ENCODE results near the gene SCML2.
"Not testable (repeated sequence)": the region's sequence is repeated elsewhere in the genome, so short reads cannot be mapped to it uniquely, and the experiment has no call there.

Gene SCML2

DNA sequence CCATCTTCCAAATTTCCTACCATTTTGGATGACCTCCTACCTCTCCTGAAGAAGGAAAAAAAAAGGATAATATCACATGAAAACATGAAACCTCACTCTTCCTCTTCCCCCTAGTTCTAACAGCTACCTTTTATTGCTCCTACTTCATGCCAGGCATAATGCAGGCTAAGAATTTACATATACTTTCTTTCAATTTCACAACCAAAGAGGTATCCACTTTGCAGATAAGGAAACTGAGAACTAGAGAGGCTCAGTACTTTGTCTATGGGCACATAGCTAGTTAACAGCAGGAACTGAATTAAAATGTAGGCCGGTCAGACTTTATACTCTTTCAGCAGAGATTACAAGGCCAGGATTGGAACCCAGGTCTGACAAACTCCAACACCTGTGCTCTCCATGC lies 99.4 kb downstream of the SCML2 start:
- no peak for DNase-seq

GRCh38 chrX:18252644-18253359 lies 101.7 kb downstream of the SCML2 start:
- no peak for DNase-seq

- not testable (repeated sequence) for DNase-seq
Measured at GRCh38 chrX:18229646-18230045, 124.8 kb downstream of the SCML2 start.

DNA sequence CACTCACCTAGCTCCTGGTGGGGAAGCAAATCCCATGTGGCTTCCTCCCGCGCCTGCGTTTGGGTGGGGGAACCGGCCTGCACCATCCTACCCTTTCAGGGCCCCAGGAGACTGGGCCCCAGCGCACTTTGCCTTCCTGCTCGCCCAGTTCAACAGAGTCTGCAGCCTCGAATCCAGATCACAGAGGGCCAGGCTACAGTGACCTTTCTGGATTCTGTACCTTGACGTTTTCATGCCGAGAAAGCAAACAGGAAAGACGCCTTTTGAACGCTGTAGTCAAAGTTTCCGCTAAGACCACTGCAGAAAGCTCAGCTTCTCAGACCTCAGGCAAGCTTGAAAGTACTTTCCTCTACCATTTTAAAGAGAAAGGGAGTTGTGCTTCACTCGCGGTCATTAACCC lies 126.4 kb downstream of the SCML2 start:
- no peak for DNase-seq

- DNase-seq: no peak
Measured at GRCh38 chrX:18227458-18227857, 127.0 kb downstream of the SCML2 start.

- DNase-seq: no peak
Measured at GRCh38 chrX:18220786-18221185, 133.7 kb downstream of the SCML2 start, which contains the start of gene BEND2. BEND2 (minus strand) TSS chrX:18220886; CDS start chrX:18220750, 136 bp downstream.

DNA sequence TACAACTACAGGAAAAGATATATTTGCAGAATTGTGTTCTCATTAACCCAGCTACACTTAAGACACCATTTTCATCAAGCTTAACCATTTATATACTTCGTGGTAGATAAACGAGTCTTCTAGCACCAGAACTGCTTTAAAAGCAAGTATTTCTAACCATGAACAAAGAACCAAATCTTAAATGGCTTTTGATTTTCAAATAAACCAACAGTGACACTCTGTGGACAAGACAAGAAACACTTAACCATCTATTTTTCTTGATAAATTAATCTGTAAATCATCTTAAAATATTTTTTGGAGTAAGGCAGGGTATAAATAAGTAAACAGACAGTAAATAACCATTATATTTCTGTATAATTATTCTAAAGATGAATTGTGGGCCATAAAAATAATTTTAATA lies 144.0 kb downstream of the SCML2 start:
- DNase-seq: no peak

DNA sequence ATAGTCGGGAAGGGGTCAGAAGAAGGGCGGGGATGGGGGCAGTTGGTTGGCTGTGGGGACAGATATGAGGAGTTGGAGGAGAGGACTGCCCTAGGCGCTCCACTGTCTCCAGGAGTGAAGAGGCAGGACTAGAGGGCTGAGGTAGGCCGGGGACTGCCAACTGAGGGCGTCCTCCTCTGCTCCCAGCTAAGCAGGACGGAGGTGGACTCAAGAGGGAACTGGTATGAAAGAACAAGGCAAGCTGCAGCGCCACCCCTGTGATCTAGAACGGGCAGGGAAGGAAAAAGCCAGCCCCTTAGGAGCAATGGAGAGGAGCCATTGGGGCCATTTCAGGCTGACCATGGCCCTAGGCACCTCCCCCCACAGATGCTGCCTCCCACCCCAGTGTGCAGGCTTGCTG lies 147.8 kb downstream of the SCML2 start:
- DNase-seq: no peak

GRCh38 chrX:18203631-18204030 lies 150.9 kb downstream of the SCML2 start:
- no peak for DNase-seq

DNA sequence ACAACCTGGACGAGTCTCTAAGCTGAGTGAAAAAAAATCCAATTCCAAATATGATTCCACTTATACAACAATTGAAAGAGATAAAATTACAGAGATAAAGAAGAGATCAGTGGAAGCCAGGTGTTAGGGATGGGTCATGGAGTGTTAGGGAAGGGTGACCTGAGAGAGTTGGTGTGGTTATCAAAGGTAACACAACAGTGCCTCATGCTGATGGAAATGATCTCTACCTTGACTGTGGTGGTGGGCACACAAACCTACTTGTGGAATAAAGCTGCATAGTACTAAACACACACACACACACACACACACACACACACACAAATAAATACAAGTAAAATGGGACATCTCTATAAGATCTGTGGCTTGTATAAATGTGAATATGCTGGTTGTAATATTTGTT lies 159.8 kb downstream of the SCML2 start:
- no peak for DNase-seq
